Transverse colon (tissue), 3 donors: ENCODE results near the gene SF3B2.

Experiments used
- CTCF ChIP-seq, 5 experiments: fragments of 200-600 bp in 3 of 5; fragments of 450-650 bp in 2 of 5; sonication (generic) in 3 of 5; IDR thresholded peaks; 1 replicate in 2 of 5; 2 replicates in 3 of 5; pipeline ENCODE4 v1.5.1; 2016 to 2017; ENCODE audit warnings: antibody characterized with exemption in 5 of 5, inconsistent platforms in 3 of 5, mild to moderate bottlenecking in 2 of 5, moderate library complexity in 1 of 5
- EP300 ChIP-seq: sonication (generic); formaldehyde crosslinking; IDR thresholded peaks from one replicate; pipeline ENCODE4 v1.6.1; 2017; ENCODE audit warnings: antibody characterized with exemption, low read depth

- no peak for TF ChIP-seq CTCF (IDR thresholded peaks at IDR 0.05)
- no peak for TF ChIP-seq EP300
These were observed 4.3 kb downstream of the SF3B2 start for GRCh38 chr11:66056501-66056900.
